ENCODE data around the gene DAPK3.
"Not testable (repeated sequence)": the region's sequence is repeated elsewhere in the genome, so short reads cannot be mapped to it uniquely, and the experiment has no call there.

Gene DAPK3

GRCh38 chr19:3977242-3978143, 6.6 kb upstream of the DAPK3 start:
- H3K4me3 ChIP-seq (ENCODE audit: low read length) = no peak overlapping the region
- no peak for TF ChIP-seq ZNF274 (IDR thresholded peaks at IDR 0.05; ENCODE audit: low read depth, low read length)

GRCh38 chr19:3976495-3977241, 5.8 kb upstream of the DAPK3 start:
- TF ChIP-seq ZNF274 (IDR thresholded peaks at IDR 0.05; ENCODE audit: low read depth, low read length) = no peak
- no peak overlapping the region for H3K4me3 ChIP-seq (ENCODE audit: low read length)

GRCh38 chr19:3975637-3976087, 4.8 kb upstream of the DAPK3 start:
- no peak overlapping the region for H3K4me3 ChIP-seq (ENCODE audit: low read length)
- no peak for TF ChIP-seq ZNF274 (IDR thresholded peaks at IDR 0.05; ENCODE audit: low read depth, low read length)

DNA sequence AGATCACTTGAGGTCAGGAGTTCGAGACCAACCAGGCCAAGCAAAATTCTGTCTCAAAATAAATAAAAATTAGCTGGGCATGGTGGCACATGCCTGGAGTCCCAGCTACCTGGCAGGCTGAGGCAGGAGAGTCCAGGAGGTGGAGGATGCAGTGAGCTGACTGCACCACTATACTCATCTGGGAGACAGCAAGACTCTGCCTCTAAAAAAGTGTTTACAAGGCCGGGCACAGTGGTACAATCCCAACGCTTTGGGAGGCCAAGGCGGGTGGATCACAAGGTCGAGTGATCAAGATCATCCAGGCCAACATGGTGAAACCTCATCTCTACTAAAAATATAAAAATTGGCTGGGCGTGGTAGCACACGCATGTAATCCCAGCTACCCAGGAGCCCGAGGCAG, 4.2 kb upstream of the DAPK3 start:
- H3K4me3 ChIP-seq (ENCODE audit: low read length) = no peak overlapping the region
- no peak for TF ChIP-seq ZNF274 (IDR thresholded peaks at IDR 0.05; ENCODE audit: low read depth, low read length)

DNA sequence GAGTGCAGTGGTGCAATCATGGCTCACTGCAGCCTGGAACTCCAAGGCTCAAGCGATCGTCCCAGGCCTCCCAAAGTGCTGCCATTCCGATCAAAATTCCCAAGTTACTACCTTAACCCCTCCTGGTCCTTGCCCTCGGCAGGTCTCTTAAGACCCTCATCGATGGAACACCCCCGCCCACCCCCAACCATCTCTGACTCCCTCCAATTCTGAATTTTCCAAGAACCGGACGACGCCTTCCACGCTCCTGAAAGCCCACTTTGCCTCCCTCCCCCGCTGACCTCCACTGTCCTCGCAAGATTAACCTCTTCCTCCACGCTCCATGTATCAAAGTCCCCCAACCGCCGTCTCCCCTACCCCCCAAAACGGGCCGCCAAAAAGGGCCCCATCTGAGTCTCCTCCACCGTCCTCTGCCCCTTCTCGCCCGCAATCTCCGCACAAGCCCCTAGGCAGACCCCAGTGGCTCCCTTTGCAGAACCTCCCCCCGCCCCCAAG, 539 bp downstream of the DAPK3 start:
- peak overlapping the region; percentile 71 for H3K4me3 ChIP-seq (ENCODE audit: low read length)
- TF ChIP-seq ZNF274 (IDR thresholded peaks at IDR 0.05; ENCODE audit: low read depth, low read length) = no peak

GRCh38 chr19:3969435-3970312, 1.2 kb downstream of the DAPK3 start:
- H3K4me3 ChIP-seq (ENCODE audit: low read length) = peak overlapping the region; percentile 71
- no peak for TF ChIP-seq ZNF274 (IDR thresholded peaks at IDR 0.05; ENCODE audit: low read depth, low read length)

GRCh38 chr19:3968556-3969434, 2.1 kb downstream of the DAPK3 start:
- no peak overlapping the region for H3K4me3 ChIP-seq (ENCODE audit: low read length)
- TF ChIP-seq ZNF274 (IDR thresholded peaks at IDR 0.05; ENCODE audit: low read depth, low read length) = no peak

DNA sequence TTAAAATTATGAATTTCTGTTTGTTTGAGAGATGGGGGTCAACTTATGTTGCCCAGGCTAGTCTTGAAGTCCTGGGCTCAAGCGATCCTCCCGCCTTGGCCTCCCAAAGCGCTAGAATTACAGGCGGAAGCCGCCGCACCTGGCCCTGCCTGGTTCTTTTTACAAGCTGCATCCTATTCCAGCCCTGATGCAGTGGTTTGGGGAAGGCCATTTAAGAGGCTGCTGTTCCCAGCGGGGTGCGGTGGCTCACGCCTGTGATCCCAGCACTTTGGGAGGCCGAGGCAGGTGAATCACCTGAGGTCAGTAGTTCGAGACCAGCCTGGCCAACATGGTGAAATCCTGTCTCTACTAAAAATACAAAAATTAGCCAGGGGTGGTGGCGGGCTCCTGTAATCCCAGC, 2.9 kb downstream of the DAPK3 start:
- H3K4me3 ChIP-seq (ENCODE audit: low read length) = not testable (repeated sequence)

DNA sequence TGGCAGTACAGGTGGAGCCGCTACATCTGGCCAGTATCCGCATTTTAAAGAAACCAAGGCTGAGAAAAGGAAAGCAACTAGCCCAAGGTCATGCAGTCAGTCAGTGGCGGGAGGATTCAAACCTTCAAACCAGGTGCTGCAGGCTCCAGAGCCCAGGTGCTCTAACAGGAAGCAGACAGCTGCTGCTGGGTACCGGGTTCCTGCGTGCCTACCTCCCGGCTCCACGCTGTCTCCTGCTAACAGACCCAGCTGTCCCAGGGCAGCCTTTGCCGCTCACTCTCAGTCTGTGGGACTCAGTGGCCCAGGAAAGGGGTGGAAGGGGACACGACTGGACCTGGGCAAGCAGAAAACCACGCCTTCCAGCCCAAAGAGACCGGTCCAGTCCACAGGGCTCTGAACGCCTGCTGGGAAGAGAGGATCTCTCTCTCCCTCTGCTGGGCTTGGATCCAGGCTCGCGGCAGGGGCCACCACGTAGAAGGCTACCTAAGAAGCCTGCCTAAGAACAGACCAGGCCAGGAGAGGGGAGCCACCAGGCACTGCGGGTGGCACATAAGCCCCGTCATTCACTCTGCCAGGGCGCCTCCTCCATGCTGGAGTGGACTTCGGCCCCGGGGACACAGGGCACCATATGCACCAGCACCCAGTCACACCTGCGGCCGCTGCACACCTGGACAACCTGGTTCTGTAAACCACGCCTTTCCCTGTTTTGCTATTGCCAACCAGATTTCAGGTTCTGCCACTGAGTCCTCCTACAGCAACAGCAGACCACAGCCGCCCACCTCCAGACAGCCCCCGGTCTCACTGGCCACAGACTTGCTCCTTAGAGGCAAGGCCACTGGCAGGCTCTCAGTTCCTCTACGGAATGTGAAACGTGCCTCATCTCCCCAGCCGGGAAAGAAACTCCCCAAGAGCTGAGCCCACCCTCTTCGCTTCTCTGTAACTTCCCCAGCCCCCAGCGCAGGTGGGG, 4.6 kb downstream of the DAPK3 start:
- no peak overlapping the region for H3K4me3 ChIP-seq (ENCODE audit: low read length)
- TF ChIP-seq ZNF274 (IDR thresholded peaks at IDR 0.05; ENCODE audit: low read depth, low read length) = no peak

GRCh38 chr19:3964256-3965194, 6.4 kb downstream of the DAPK3 start:
- TF ChIP-seq ZNF274 (IDR thresholded peaks at IDR 0.05; ENCODE audit: low read depth, low read length) = no peak

More at GRCh38 chr19:3964256-3965194, 6.4 kb downstream of the DAPK3 start:
- no peak overlapping the region for H3K4me3 ChIP-seq (ENCODE audit: low read length)
